HepG2 (cell line): ENCODE results near the gene SIRT5. TPM values are rescaled to one million over a fixed set of nuclear protein-coding genes. Genes with fewer than 3 reads are reported as not detected.
A peak's percentile ranks its signal among the peaks of the same experiment; 100 is the strongest.

Experiments
- ATAC-seq: fragments of 200-7000 bp; cut with Tn5 transposase; 3 replicates; pipeline ENCODE4 v1.9.1; 2020; ENCODE audit warnings: mild to moderate bottlenecking, moderate library complexity
- BruUV-seq: library from RNA; stranded (reverse); fragments of 400-500 nt; replicated peaks from 2 replicates; lab custom pipeline; 2021; lab: Mats Ljungman, UMichigan
- CTCF ChIA-PET: fragments of 300-600 bp; formaldehyde crosslinking; extraction: SDS; loops from one replicate; lab custom pipeline; 2021; ENCODE audit warnings: low total read pairs, inconsistent platforms, low intra/inter-chr PET ratio; lab: Yijun Ruan, JAX
- POLR2A ChIA-PET: fragments of 350-600 bp; sonication (Branson Sonifier 250); formaldehyde crosslinking; loops from one replicate; lab custom pipeline; 2020; ENCODE audit warnings: antibody characterized with exemption, inconsistent platforms; lab: Yijun Ruan, JAX
- DNase-seq: peaks from one replicate; pipeline ENCODE4 v3.0.0-alpha.2; 2015; ENCODE audit warnings: low spot score
- FAIRE-seq: peaks from 3 replicates; lab custom pipeline; 2011; peaks lifted over from hg19 to GRCh38; lab: Jason Lieb, UNC
- H2AFZ ChIP-seq: one replicate; pipeline ENCODE4 v1.6.1; 2011; ENCODE audit warnings: low read length, inconsistent platforms
- H3K27ac ChIP-seq: fragments of 300-600 bp; 3 replicates; pipeline ENCODE4 v1.8.0; 2011; ENCODE audit warnings: mixed run types, mild to moderate bottlenecking, mixed read lengths, low read length, inconsistent platforms; ENCODE audit not compliant: insufficient read depth; ENCODE audit errors: extremely low read length
- H3K27me3 ChIP-seq, 2 experiments: fragments of 200-600 bp in 1 of 2; 2 replicates in 1 of 2; 3 replicates in 1 of 2; pipeline versions ENCODE4 v1.6.0 to v1.8.0; 2011; ENCODE audit warnings: low read length in 2 of 2, mild to moderate bottlenecking in 2 of 2, moderate library complexity in 2 of 2, inconsistent platforms in 1 of 2; ENCODE audit not compliant: insufficient read depth in 2 of 2, control insufficient read depth in 1 of 2
- H3K36me3 ChIP-seq, 2 experiments: fragments of 200-600 bp in 1 of 2; replicated peaks in 1 of 2; 2 replicates in 1 of 2; 3 replicates in 1 of 2; pipeline versions ENCODE4 v1.5.1 to v1.8.0; 2011; ENCODE audit warnings: low read length in 2 of 2, inconsistent platforms in 1 of 2; ENCODE audit not compliant: insufficient read depth in 2 of 2, control insufficient read depth in 1 of 2
- H3K4me1 ChIP-seq: 2 replicates; pipeline ENCODE4 v1.5.1; 2012; ENCODE audit warnings: low read length, inconsistent platforms; ENCODE audit not compliant: insufficient read depth
- H3K4me2 ChIP-seq: 2 replicates; pipeline ENCODE4 v1.6.0; 2011; ENCODE audit warnings: low read depth, low read length, inconsistent platforms
- H3K4me3 ChIP-seq, 3 experiments: fragments of 200-600 bp in 1 of 3; sonication (generic), shearing (Covaris generic) in 1 of 3; replicated peaks in 1 of 3; 2 replicates each; pipeline ENCODE4 v1.5.1; 2011 to 2016; ENCODE audit warnings: low read length in 3 of 3, inconsistent platforms in 2 of 3, low read depth in 2 of 3, mild to moderate bottlenecking in 2 of 3, control low read depth in 1 of 3, mixed read lengths in 1 of 3; ENCODE audit not compliant: insufficient read depth in 1 of 3
- H3K79me2 ChIP-seq: one replicate; pipeline ENCODE4 v1.6.1; 2011; ENCODE audit warnings: low read length, inconsistent platforms; ENCODE audit not compliant: insufficient read depth
- H3K9ac ChIP-seq: 2 replicates; pipeline ENCODE4 v1.6.0; 2011; ENCODE audit warnings: mild to moderate bottlenecking, low read depth, low read length, inconsistent platforms; ENCODE audit not compliant: insufficient read depth
- H3K9me3 ChIP-seq: 2 replicates; pipeline ENCODE4 v1.5.1; 2012; ENCODE audit warnings: mild to moderate bottlenecking, low read length
- H4K20me1 ChIP-seq: 2 replicates; pipeline ENCODE4 v1.6.0; 2011; ENCODE audit warnings: inconsistent platforms, mild to moderate bottlenecking, low read length, moderate library complexity; ENCODE audit not compliant: insufficient read depth
- ARID4A ChIP-seq: sonication (generic); formaldehyde crosslinking; IDR thresholded peaks from 2 replicates; pipeline ENCODE4 v1.5.0; 2020; ENCODE audit warnings: mild to moderate bottlenecking, missing genetic modification reagents, borderline replicate concordance
- SP5 ChIP-seq: IDR thresholded peaks from 2 replicates; pipeline ENCODE4 v1.6.1; 2016; ENCODE audit warnings: low read depth, borderline replicate concordance
- ZBTB1 ChIP-seq: sonication (generic); formaldehyde crosslinking; IDR thresholded peaks from 2 replicates; pipeline ENCODE4 v1.4.0; 2020; ENCODE audit warnings: missing genetic modification reagents, borderline replicate concordance
- ZBTB44 ChIP-seq: sonication (generic); formaldehyde crosslinking; IDR thresholded peaks from 2 replicates; pipeline ENCODE4 v1.4.0; 2020; ENCODE audit warnings: missing genetic modification reagents
- ZNF44 ChIP-seq: sonication (generic); formaldehyde crosslinking; IDR thresholded peaks from 2 replicates; pipeline ENCODE4 v1.5.1; 2020; ENCODE audit warnings: mild to moderate bottlenecking, missing genetic modification reagents
- WGBS: methylation state at CpG from one replicate; pipeline ENCODE4 v1.1.6; 2017; ENCODE audit warnings: low lambda C conversion rate; 5-methylcytosine and 5-hydroxymethylcytosine counted together
- in situ Hi-C: cut with HindIII; loops from 2 replicates; pipeline ENCODE4 v1.10.0; 2017; ENCODE audit warnings: low pct_unique_long_range_greater_than_20kb; ENCODE audit not compliant: extremely low pct_ligation_motif_present
- intact Hi-C: fragments of 100-400 bp; cut with micrococcal nuclease; formaldehyde crosslinking; loops from one replicate; pipeline ENCODE4 v1.10.0; 2022; ENCODE audit not compliant: unreplicated experiment
- polyA plus RNA-seq, 8 experiments: library from polyadenylated mRNA; depleted of rRNA in 3 of 8; stranded (reverse) in 7 of 8; unstranded in 1 of 8; fragments of >200 nt; fragmentation: Illumina TruSeq in 4 of 8; extraction: Trizol in 4 of 8; gene quantifications; 2 replicates each; pipeline versions ENCODE4 v1.2.1 to v1.2.3, GENCODE V29; 2011 to 2016; ENCODE audit warnings: low read depth in 4 of 8, missing spikeins in 1 of 8, mixed read lengths in 1 of 8; ENCODE audit not compliant: insufficient read depth in 1 of 8
- total RNA-seq, 5 experiments: library from RNA; depleted of rRNA; stranded (reverse); fragments of >200 nt; fragmentation: Illumina TruSeq; extraction: Trizol; gene quantifications; 2 replicates each; pipeline ENCODE4 v1.2.3, GENCODE V29; 2016; ENCODE audit warnings: low read depth in 1 of 5

SIRT5 gene
- total and polyA plus RNA-seq, 2 of the 13 experiments (the other 11 are each of a cell fraction or from before 2014, with no cell fraction given), result 14.1 to 16.6 TPM

GRCh38 chr6:13557841-13558240 lies 16.6 kb upstream of the SIRT5 start (continued):
- TF ChIP-seq ZBTB1 (CRISPR knock-in tag) (no peak), ZNF44 (CRISPR knock-in tag) (no peak), ZBTB44 (CRISPR knock-in tag) (no peak)

- H3K4me2 ChIP-seq, result peak overlapping the region; percentile 22; the same call in 1 of the 2 replicates
- no peak overlapping the region for H3K4me3 ChIP-seq
- FAIRE-seq, result no peak
- no peak overlapping the region for H2AFZ ChIP-seq
- H3K36me3 ChIP-seq, result no peaks in the 10 kb centered on the region
- DNase-seq, result no peak
- peak; percentile 26 for ATAC-seq
- no peaks in the 10 kb centered on the region for H3K79me2 ChIP-seq
- CTCF ChIA-PET, result no interaction called here
- in situ Hi-C loops, result no loop called here
- H4K20me1 ChIP-seq, result no peaks in the 10 kb centered on the region
- no peak overlapping the region for H3K9ac ChIP-seq
- H3K27me3 ChIP-seq, result peaks cover 0 to 1% of the 10 kb centered on the region in 2 experiments; a peak in 1 of 5 replicates
- TF ChIP-seq SP5 (CRISPR knock-in tag) (no peak), ARID4A (CRISPR knock-in tag) (0 out of 2 replicates have a peak, but pooled peaks have one; percentile 18)
- no peaks in the 10 kb centered on the region for H3K9me3 ChIP-seq
- no TSS peak for BruUV-seq
- 64% methylated on average over 4 of the region's 4 CpGs for WGBS
- intact Hi-C loops, result no loop called here
- peaks cover 53% of the 10 kb centered on the region for H3K4me1 ChIP-seq
- H3K27ac ChIP-seq, result peak overlapping the region; percentile 10
- POLR2A ChIA-PET, result interaction anchor here (1.4 to 2.6 kb wide), 2 partner anchors 14 to 16 kb away, joined by 3 to 8 read pairs; partner anchors contain the start of gene SIRT5
Measured at GRCh38 chr6:13558718-13559117, 15.7 kb upstream of the SIRT5 start.
